ENCODE measurements around the gene HSDL1.

The HSDL1 gene

DNA sequence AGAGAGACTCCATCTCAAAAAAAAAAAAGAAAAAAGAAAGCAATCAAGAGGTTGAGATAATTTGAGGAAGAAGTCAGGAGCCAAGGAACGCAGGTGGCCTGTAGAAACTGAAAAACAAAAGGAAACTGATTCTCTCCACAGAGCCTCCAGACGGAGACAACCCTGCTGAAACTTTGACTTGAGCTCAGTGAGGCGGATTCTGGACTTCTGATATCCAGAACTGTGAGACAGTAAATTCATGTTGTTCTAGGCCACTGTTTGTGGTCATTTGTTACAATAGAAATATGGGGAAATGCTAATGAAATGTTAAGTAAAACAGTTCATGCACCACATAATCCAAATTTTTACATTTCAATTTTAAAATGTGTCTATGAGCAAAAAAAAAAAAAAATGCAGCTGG, 33.5 kb downstream of the HSDL1 start:
- TF ChIP-seq POLR2A (IDR thresholded peaks at IDR 0.05; ENCODE audit: low read depth, low read length), result no peak
- no peak for TF ChIP-seq TAF1 (IDR thresholded peaks at IDR 0.05; ENCODE audit: borderline replicate concordance, low read depth, low read length)
- TF ChIP-seq POLR2AphosphoS5 (IDR thresholded peaks at IDR 0.05; ENCODE audit: low read depth, low read length), result no peak
- no peak for DNase-seq (ENCODE audit: insufficient read length)
- FAIRE-seq, result no peak

DNA sequence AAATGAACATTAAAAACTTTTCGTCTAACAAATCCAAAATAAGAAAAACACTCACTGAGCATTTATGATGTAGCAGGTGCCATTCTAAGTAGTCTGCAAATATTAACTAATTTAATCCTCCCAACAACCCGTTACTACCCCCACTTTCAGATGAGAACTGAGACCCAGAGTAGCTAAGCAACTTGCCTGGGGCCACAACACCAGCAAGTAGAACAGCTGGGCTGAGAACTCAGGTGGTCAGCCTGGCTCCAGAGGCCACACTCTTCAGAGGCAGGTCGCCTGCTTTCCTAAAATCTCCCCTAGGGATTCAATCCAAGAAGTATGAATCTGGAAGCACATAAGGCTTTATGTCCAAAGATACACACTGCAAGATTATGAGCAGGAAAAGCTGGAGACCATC, 34.5 kb downstream of the HSDL1 start:
- no peak for TF ChIP-seq POLR2A (IDR thresholded peaks at IDR 0.05; ENCODE audit: low read depth, low read length)
- no peak for TF ChIP-seq TAF1 (IDR thresholded peaks at IDR 0.05; ENCODE audit: borderline replicate concordance, low read depth, low read length)
- no peak for TF ChIP-seq POLR2AphosphoS5 (IDR thresholded peaks at IDR 0.05; ENCODE audit: low read depth, low read length)
- DNase-seq (ENCODE audit: insufficient read length), result no peak
- FAIRE-seq, result no peak

DNA sequence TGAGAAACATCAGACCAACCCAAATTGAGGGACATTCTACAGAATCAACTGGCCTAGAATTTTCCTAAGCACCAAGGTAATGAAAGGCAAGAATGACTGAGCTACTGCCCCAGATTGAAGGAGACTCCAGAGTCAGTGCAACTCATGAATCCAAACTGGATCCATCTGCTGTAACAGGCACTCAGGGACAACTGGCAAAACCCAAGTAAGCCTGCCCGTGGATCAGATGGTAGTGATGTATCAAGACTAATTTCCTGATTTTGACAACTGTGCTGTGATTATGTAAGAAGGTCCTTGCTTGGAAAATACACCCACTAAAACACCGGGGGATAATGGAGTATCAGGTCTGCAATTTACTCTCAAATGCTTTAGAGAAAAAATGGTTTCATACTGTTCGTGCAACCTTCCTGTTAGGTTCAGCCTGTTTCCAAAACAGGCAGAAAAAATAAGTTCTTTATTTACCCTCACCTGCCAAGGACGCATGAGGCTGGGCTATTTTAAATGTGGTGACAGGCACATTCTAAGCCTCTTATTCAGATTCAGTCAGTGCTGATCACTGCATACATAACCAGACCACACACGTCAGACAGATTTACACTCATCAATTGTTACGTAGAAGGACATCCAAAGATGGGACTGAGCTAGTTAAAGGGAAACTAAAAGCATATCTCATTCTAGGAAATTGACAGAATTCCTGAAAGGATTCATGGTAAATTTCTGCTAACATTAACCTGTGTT, 35.2 kb downstream of the HSDL1 start:
- FAIRE-seq (no peak), DNase-seq (ENCODE audit: insufficient read length) (no peak)
- TF ChIP-seq TAF1 (IDR thresholded peaks at IDR 0.05; ENCODE audit: borderline replicate concordance, low read depth, low read length) (no peak), POLR2A (IDR thresholded peaks at IDR 0.05; ENCODE audit: low read depth, low read length) (no peak)

- DNase-seq (ENCODE audit: insufficient read length) (no peak), FAIRE-seq (no peak)
- no peak for TF ChIP-seq TAF1 (IDR thresholded peaks at IDR 0.05; ENCODE audit: borderline replicate concordance, low read depth, low read length)
- TF ChIP-seq POLR2A (IDR thresholded peaks at IDR 0.05; ENCODE audit: low read depth, low read length), result no peak
- TF ChIP-seq POLR2AphosphoS5 (IDR thresholded peaks at IDR 0.05; ENCODE audit: low read depth, low read length), result no peak
These were observed 37.1 kb downstream of the HSDL1 start for GRCh38 chr16:84107921-84108320.

GRCh38 chr16:84105948-84106740, 38.8 kb downstream of the HSDL1 start:
- no peak for DNase-seq (ENCODE audit: insufficient read length)
- TF ChIP-seq POLR2AphosphoS5 (IDR thresholded peaks at IDR 0.05; ENCODE audit: low read depth, low read length), result no peak
- TF ChIP-seq POLR2A (IDR thresholded peaks at IDR 0.05; ENCODE audit: low read depth, low read length), result no peak
- TF ChIP-seq TAF1 (IDR thresholded peaks at IDR 0.05; ENCODE audit: borderline replicate concordance, low read depth, low read length), result no peak
- no peak for FAIRE-seq

DNA sequence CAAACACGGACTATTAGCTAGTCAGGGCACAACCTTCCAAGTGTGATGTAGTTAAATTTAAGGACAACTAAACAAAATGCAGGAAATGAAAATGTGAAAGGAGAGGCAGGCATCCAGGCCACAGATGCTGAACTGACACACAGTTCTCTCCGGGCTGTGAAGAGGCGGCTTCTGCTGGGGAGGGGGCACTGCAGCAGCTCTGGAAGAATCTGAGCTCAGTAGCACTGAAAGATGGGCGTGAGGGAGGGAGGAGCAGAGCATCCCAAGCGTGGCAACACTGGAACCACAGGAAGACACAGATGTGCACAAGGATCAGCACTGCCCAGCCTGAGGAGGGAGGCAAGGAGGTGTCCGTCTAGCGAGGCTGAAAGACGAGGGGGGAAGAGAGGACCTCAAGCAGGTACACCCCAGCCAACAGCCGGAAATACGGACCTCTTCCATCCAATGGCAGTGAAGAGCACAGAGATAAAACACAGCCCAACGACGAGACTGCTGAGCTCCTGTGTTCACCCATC, 39.6 kb downstream of the HSDL1 start:
- FAIRE-seq (no peak), DNase-seq (ENCODE audit: insufficient read length) (no peak)
- TF ChIP-seq POLR2AphosphoS5 (IDR thresholded peaks at IDR 0.05; ENCODE audit: low read depth, low read length) (no peak), POLR2A (IDR thresholded peaks at IDR 0.05; ENCODE audit: low read depth, low read length) (no peak), TAF1 (IDR thresholded peaks at IDR 0.05; ENCODE audit: borderline replicate concordance, low read depth, low read length) (no peak)

DNA sequence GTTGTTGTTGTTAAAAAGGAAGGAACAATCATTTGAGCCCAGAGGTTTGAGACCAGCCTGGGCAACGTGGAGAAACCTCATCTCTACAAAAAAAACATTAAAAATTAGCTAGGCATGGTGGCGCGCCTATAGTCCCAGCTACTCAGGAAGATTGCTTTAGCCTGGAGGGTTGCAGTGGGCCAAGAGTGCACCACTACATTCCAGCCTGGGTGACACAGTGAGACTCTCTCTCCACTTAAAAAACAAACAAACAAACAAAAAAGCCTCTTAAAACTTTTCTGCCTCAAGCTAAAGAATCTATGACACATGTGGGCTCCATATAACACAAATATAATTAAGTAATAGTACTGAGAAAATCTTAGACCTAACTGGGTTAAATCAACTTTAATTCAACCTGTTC, 40.7 kb downstream of the HSDL1 start:
- no peak for FAIRE-seq
- TF ChIP-seq POLR2A (IDR thresholded peaks at IDR 0.05; ENCODE audit: low read depth, low read length), result no peak
- TF ChIP-seq POLR2AphosphoS5 (IDR thresholded peaks at IDR 0.05; ENCODE audit: low read depth, low read length), result no peak
- no peak for TF ChIP-seq TAF1 (IDR thresholded peaks at IDR 0.05; ENCODE audit: borderline replicate concordance, low read depth, low read length)
- DNase-seq (ENCODE audit: insufficient read length), result no peak

DNA sequence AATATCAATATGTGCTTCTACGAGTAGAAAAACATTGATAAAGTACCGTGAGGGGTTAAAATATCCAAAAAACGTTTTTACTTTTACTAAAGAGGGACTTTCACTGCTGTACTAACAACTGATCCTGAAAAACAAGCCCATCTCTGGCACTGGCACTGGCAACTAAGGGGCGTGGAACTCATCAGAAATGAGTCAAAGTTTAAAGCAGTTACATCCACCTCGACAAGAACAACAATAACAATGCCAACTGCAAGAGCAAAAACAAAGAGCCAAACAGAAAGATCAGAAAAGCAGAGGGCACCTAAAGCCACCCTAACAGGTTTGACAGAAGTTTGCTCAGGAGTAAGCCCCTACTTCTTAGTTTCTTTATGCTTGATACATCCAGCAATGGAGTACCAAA, 41.3 kb downstream of the HSDL1 start:
- no peak for TF ChIP-seq TAF1 (IDR thresholded peaks at IDR 0.05; ENCODE audit: borderline replicate concordance, low read depth, low read length)
- no peak for TF ChIP-seq POLR2A (IDR thresholded peaks at IDR 0.05; ENCODE audit: low read depth, low read length)
- no peak for TF ChIP-seq POLR2AphosphoS5 (IDR thresholded peaks at IDR 0.05; ENCODE audit: low read depth, low read length)
- DNase-seq (ENCODE audit: insufficient read length), result no peak
- FAIRE-seq, result no peak

DNA sequence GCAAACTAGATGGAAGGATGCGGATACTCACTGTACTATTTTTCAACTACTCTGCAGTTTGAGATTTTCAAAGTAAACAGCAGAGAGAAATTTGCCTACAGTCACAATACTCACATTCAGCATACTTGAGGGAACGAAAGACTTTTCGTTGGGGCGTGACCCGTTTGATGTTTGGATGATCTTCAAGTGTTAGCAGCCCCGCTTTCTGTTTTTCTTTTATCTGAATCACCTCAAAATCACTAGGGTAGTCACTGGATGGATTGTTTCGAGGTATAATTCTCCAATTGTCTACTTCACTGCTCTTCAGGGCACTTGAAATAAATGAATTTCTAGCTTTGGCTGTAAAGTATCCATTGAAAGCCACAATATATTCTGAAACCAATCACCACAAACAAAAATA, 46.0 kb downstream of the HSDL1 start:
- DNase-seq (ENCODE audit: insufficient read length) (no peak), FAIRE-seq (no peak)
- TF ChIP-seq POLR2AphosphoS5 (IDR thresholded peaks at IDR 0.05; ENCODE audit: low read depth, low read length), result no peak
- TF ChIP-seq POLR2A (IDR thresholded peaks at IDR 0.05; ENCODE audit: low read depth, low read length), result no peak
- no peak for TF ChIP-seq TAF1 (IDR thresholded peaks at IDR 0.05; ENCODE audit: borderline replicate concordance, low read depth, low read length)

DNA sequence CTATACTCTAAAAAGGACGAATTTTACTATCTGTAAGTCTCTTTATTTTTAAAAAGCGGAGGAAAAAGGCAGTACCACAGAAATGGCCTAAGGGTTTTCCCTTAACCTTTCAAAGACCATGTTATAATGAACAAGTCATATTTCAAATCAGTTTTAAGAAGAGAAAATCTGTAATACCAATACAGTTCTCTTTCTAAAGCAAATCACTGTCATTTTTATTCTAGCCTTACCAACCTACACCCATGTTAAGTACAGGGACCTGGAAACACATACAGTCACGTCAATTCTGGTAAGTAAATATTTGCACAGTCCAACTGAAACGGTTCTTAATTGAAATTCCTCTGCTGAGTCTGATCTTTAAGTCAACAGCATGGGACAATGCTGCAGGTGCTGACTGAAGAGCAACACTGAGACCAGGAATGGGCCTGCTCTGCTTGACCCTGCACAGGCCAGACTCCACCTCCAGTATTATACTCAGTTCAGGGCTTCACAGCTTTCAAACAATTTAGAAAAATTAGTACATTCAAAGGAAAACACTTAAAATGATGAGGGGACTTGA, 48.5 kb downstream of the HSDL1 start:
- DNase-seq (ENCODE audit: insufficient read length), result no peak
- no peak for TF ChIP-seq TAF1 (IDR thresholded peaks at IDR 0.05; ENCODE audit: borderline replicate concordance, low read depth, low read length)
- TF ChIP-seq POLR2AphosphoS5 (IDR thresholded peaks at IDR 0.05; ENCODE audit: low read depth, low read length), result no peak
- TF ChIP-seq POLR2A (IDR thresholded peaks at IDR 0.05; ENCODE audit: low read depth, low read length), result no peak
- FAIRE-seq, result no peak

DNA sequence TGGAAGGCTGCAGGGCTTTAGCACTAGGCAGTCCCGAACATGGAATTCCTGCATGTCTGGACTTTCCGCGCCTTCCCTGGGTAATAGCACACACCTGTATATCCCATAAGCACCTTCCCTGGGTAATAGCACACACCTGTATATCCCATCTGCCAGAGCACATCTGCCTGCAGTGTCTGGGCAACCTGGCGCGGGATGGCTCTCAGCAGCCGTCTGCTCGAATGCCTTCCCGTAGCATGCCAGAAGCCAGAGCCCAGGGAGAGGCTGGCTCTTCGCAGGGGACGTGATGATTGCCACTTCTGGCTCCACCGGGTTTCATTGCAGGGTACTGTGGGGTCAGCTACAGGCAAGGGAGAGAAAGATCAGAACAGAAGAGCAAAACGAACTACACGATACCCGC, 49.5 kb downstream of the HSDL1 start:
- TF ChIP-seq TAF1 (IDR thresholded peaks at IDR 0.05; ENCODE audit: borderline replicate concordance, low read depth, low read length) (no peak), POLR2AphosphoS5 (IDR thresholded peaks at IDR 0.05; ENCODE audit: low read depth, low read length) (no peak), POLR2A (IDR thresholded peaks at IDR 0.05; ENCODE audit: low read depth, low read length) (no peak)
- no peak for FAIRE-seq
- DNase-seq (ENCODE audit: insufficient read length), result no peak
